ENCODE data around the gene TLNRD1. TPM values are rescaled to one million over a fixed set of nuclear protein-coding genes. Genes with fewer than 3 reads are reported as not detected.

Gene TLNRD1
- total and polyA plus RNA-seq, 2 donors, result 9.1 to 10.2 TPM

DNA sequence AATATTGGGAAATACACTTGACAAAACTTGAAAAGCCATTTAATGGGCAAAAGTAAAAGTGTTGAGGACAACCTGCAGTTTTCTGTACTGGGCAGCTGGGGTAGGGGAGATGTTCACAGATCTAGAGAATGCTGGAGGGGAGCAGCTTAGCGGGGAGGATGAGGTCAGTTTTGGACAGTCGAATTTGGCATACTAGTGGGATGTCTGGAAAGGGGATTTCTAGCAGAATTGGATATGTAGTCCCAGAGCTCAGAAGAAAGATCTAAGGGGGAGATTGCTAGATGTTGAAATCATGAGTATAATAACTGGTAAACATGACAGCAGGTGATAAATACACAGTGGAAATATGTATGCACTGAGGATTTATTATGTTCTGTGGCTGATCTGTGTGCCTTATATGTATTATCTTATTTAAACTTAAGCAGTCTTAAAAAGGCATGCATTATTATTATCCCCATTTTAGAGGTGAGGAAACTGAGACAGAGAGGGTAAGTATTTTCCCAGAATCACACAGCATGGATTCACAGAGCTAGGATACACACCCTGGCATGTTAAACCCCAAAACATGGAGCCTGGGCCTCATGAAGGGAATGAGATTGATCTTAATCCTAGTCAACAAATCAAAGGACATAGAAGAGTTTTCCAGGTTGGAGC, 42.7 kb downstream of the TLNRD1 start:
- no peaks in the 10 kb centered on the region for H3K9me3 ChIP-seq (ENCODE audit: control insufficient read depth in 2 of 2, insufficient read depth in 1 of 2, low read length in 1 of 2)
- WGBS, result 94% methylated on average over 2 of the region's 2 CpGs
- DNase-seq (ENCODE audit: low read depth in 6 of 9, low spot score in 9 of 9), result no peak
- H3K27ac ChIP-seq (ENCODE audit: low read depth in 1 of 2, low read length in 1 of 2), result no peak overlapping the region
- no peaks in the 10 kb centered on the region for H3K4me1 ChIP-seq (ENCODE audit: control insufficient read depth in 2 of 2, insufficient read depth in 2 of 2, low read length in 2 of 2)
- no peaks in the 10 kb centered on the region for H3K27me3 ChIP-seq (ENCODE audit: control insufficient read depth in 2 of 2, insufficient read depth in 1 of 2, low read length in 1 of 2)
- H3K4me3 ChIP-seq (ENCODE audit: low read length in 2 of 2), result no peak overlapping the region
- H3K36me3 ChIP-seq (ENCODE audit: control insufficient read depth in 2 of 2, insufficient read depth in 2 of 2, low read length in 1 of 2), result no peaks in the 10 kb centered on the region

- Histone ChIP-seq H3K9me3 (ENCODE audit: control insufficient read depth in 2 of 2, insufficient read depth in 1 of 2, low read length in 1 of 2) (no peaks in the 10 kb centered on the region), H3K36me3 (ENCODE audit: control insufficient read depth in 2 of 2, insufficient read depth in 2 of 2, low read length in 1 of 2) (no peaks in the 10 kb centered on the region), H3K4me3 (ENCODE audit: low read length in 2 of 2) (no peak overlapping the region), H3K27ac (ENCODE audit: low read depth in 1 of 2, low read length in 1 of 2) (no peak overlapping the region), H3K4me1 (ENCODE audit: control insufficient read depth in 2 of 2, insufficient read depth in 2 of 2, low read length in 2 of 2) (no peaks in the 10 kb centered on the region), H3K27me3 (ENCODE audit: control insufficient read depth in 2 of 2, insufficient read depth in 1 of 2, low read length in 1 of 2) (no peaks in the 10 kb centered on the region)
- no peak for DNase-seq (ENCODE audit: low read depth in 6 of 9, low spot score in 9 of 9)
- WGBS, result 90% methylated on average over 6 of the region's 6 CpGs
Observed at GRCh38 chr15:81043935-81044575, 43.3 kb downstream of the TLNRD1 start.

- WGBS, result 98% methylated on average over 2 of the region's 2 CpGs
- no peaks in the 10 kb centered on the region for H3K27me3 ChIP-seq (ENCODE audit: control insufficient read depth in 2 of 2, insufficient read depth in 1 of 2, low read length in 1 of 2)
- H3K27ac ChIP-seq (ENCODE audit: low read depth in 1 of 2, low read length in 1 of 2), result no peak overlapping the region
- no peak overlapping the region for H3K4me3 ChIP-seq (ENCODE audit: low read length in 2 of 2)
- H3K9me3 ChIP-seq (ENCODE audit: control insufficient read depth in 2 of 2, insufficient read depth in 1 of 2, low read length in 1 of 2), result no peaks in the 10 kb centered on the region
- DNase-seq (ENCODE audit: low read depth in 6 of 9, low spot score in 9 of 9), result no peak
- no peaks in the 10 kb centered on the region for H3K36me3 ChIP-seq (ENCODE audit: control insufficient read depth in 2 of 2, insufficient read depth in 2 of 2, low read length in 1 of 2)
- no peaks in the 10 kb centered on the region for H3K4me1 ChIP-seq (ENCODE audit: control insufficient read depth in 2 of 2, insufficient read depth in 2 of 2, low read length in 2 of 2)
Observed at GRCh38 chr15:81046290-81046689, 45.6 kb downstream of the TLNRD1 start.

DNA sequence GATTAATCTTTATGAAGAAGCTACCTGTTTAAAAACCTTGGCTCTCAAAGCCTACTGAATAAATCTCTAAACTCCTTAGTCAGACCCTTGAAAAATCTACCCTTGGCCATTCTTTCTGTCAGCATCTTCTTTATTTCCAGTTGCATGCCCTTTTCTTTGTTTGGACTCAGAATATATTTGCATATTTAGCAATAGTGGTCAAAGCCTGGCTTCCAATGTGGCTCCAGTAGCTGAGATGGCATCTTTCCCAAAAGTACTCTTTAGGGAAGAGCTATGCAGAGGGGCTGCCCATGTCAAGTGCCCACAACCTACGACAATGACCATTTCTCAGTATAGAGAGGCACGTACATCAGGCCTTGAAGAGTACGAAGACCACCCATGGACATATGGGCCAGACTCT, 47.2 kb downstream of the TLNRD1 start:
- Histone ChIP-seq H3K27ac (ENCODE audit: low read depth in 1 of 2, low read length in 1 of 2) (no peak overlapping the region), H3K27me3 (ENCODE audit: control insufficient read depth in 2 of 2, insufficient read depth in 1 of 2, low read length in 1 of 2) (no peaks in the 10 kb centered on the region), H3K4me1 (ENCODE audit: control insufficient read depth in 2 of 2, insufficient read depth in 2 of 2, low read length in 2 of 2) (no peaks in the 10 kb centered on the region), H3K9me3 (ENCODE audit: control insufficient read depth in 2 of 2, insufficient read depth in 1 of 2, low read length in 1 of 2) (no peaks in the 10 kb centered on the region), H3K4me3 (ENCODE audit: low read length in 2 of 2) (no peak overlapping the region), H3K36me3 (ENCODE audit: control insufficient read depth in 2 of 2, insufficient read depth in 2 of 2, low read length in 1 of 2) (no peaks in the 10 kb centered on the region)
- no peak for DNase-seq (ENCODE audit: low read depth in 6 of 9, low spot score in 9 of 9)
- 100% methylated on average over 3 of the region's 3 CpGs for WGBS

DNA sequence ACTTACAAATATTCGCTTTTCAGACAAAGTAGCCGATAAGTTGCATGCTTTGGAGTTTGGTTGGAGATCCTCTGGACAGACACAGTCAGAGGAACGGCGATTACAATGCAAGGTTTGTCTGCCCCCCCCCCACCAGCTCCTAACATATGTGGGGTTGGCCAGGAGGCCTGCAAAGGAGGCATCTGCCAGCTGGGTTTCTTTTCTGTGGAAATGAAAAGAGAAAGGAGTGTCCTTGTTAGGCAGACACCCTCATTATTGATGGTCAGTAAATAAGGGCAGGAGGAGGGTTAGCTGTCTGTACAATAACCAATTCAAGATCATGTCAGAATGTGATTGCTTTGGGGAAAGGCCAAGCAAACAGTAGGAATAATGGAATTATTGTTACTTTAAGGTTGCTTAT, 49.1 kb downstream of the TLNRD1 start:
- Histone ChIP-seq H3K9me3 (ENCODE audit: control insufficient read depth in 2 of 2, insufficient read depth in 1 of 2, low read length in 1 of 2) (no peaks in the 10 kb centered on the region), H3K36me3 (ENCODE audit: control insufficient read depth in 2 of 2, insufficient read depth in 2 of 2, low read length in 1 of 2) (no peaks in the 10 kb centered on the region), H3K4me1 (ENCODE audit: control insufficient read depth in 2 of 2, insufficient read depth in 2 of 2, low read length in 2 of 2) (no peaks in the 10 kb centered on the region), H3K27ac (ENCODE audit: low read depth in 1 of 2, low read length in 1 of 2) (no peak overlapping the region), H3K27me3 (ENCODE audit: control insufficient read depth in 2 of 2, insufficient read depth in 1 of 2, low read length in 1 of 2) (no peaks in the 10 kb centered on the region), H3K4me3 (ENCODE audit: low read length in 2 of 2) (no peak overlapping the region)
- WGBS, result 98% methylated on average over 4 of the region's 4 CpGs
- no peak for DNase-seq (ENCODE audit: low read depth in 6 of 9, low spot score in 9 of 9)

DNA sequence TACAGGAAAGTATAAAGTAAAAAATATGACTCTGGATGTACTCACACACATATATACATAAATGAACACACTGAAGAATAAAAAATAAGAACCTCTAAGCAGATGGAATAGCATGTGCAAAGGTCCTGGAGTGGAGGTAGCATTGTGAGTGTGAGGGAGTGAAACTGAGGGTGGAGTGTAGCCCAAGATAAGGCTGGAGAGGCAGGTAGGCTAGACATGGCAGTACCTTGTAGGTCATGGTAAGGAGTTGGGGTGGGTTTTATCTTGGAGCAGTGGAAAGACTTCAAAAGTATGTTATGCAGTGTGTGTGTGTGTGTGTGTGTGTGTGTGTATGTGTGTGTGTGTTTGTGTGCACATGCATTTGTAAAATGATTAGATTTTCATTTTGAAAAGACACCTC, 49.5 kb downstream of the TLNRD1 start:
- Histone ChIP-seq H3K27me3 (ENCODE audit: control insufficient read depth in 2 of 2, insufficient read depth in 1 of 2, low read length in 1 of 2) (no peaks in the 10 kb centered on the region), H3K4me3 (ENCODE audit: low read length in 2 of 2) (no peak overlapping the region), H3K27ac (ENCODE audit: low read depth in 1 of 2, low read length in 1 of 2) (no peak overlapping the region), H3K4me1 (ENCODE audit: control insufficient read depth in 2 of 2, insufficient read depth in 2 of 2, low read length in 2 of 2) (no peaks in the 10 kb centered on the region), H3K36me3 (ENCODE audit: control insufficient read depth in 2 of 2, insufficient read depth in 2 of 2, low read length in 1 of 2) (no peaks in the 10 kb centered on the region), H3K9me3 (ENCODE audit: control insufficient read depth in 2 of 2, insufficient read depth in 1 of 2, low read length in 1 of 2) (no peaks in the 10 kb centered on the region)
- DNase-seq (ENCODE audit: low read depth in 6 of 9, low spot score in 9 of 9), result no peak

- no peaks in the 10 kb centered on the region for H3K27me3 ChIP-seq (ENCODE audit: control insufficient read depth in 2 of 2, insufficient read depth in 1 of 2, low read length in 1 of 2)
- 97% methylated on average over 4 of the region's 4 CpGs for WGBS
- H3K4me1 ChIP-seq (ENCODE audit: control insufficient read depth in 2 of 2, insufficient read depth in 2 of 2, low read length in 2 of 2), result no peaks in the 10 kb centered on the region
- H3K9me3 ChIP-seq (ENCODE audit: control insufficient read depth in 2 of 2, insufficient read depth in 1 of 2, low read length in 1 of 2), result no peaks in the 10 kb centered on the region
- H3K4me3 ChIP-seq (ENCODE audit: low read length in 2 of 2), result no peak overlapping the region
- H3K27ac ChIP-seq (ENCODE audit: low read depth in 1 of 2, low read length in 1 of 2), result no peak overlapping the region
- H3K36me3 ChIP-seq (ENCODE audit: control insufficient read depth in 2 of 2, insufficient read depth in 2 of 2, low read length in 1 of 2), result no peaks in the 10 kb centered on the region
- no peak for DNase-seq (ENCODE audit: low read depth in 6 of 9, low spot score in 9 of 9)
Observed at GRCh38 chr15:81050805-81051204, 50.1 kb downstream of the TLNRD1 start.

DNA sequence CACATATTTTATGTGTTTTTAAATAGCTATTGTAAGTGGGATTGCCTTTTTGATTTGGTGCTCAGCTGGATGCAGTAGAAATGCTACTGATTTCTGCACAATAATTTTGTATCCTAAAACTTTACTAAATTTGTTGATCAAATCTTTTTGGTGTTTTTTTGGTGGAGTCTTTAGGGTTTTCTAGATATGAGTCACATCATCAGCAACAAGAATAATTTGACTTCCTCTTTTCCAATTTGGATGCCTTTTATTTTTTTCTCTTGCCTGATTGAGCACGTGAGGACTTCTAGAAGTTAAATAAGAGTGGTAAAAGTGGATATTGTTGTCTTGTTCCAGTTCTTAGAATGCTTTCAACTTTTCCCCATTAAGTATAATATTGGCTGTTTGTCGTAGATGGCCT, 51.3 kb downstream of the TLNRD1 start:
- H3K27me3 ChIP-seq (ENCODE audit: control insufficient read depth in 2 of 2, insufficient read depth in 1 of 2, low read length in 1 of 2), result no peaks in the 10 kb centered on the region
- no peak overlapping the region for H3K27ac ChIP-seq (ENCODE audit: low read depth in 1 of 2, low read length in 1 of 2)
- H3K4me1 ChIP-seq (ENCODE audit: control insufficient read depth in 2 of 2, insufficient read depth in 2 of 2, low read length in 2 of 2), result no peaks in the 10 kb centered on the region
- no peaks in the 10 kb centered on the region for H3K36me3 ChIP-seq (ENCODE audit: control insufficient read depth in 2 of 2, insufficient read depth in 2 of 2, low read length in 1 of 2)
- no peaks in the 10 kb centered on the region for H3K9me3 ChIP-seq (ENCODE audit: control insufficient read depth in 2 of 2, insufficient read depth in 1 of 2, low read length in 1 of 2)
- H3K4me3 ChIP-seq (ENCODE audit: low read length in 2 of 2), result no peak overlapping the region
- 51% methylated on average over 2 of the region's 2 CpGs for WGBS
- DNase-seq (ENCODE audit: low read depth in 6 of 9, low spot score in 9 of 9), result no peak

DNA sequence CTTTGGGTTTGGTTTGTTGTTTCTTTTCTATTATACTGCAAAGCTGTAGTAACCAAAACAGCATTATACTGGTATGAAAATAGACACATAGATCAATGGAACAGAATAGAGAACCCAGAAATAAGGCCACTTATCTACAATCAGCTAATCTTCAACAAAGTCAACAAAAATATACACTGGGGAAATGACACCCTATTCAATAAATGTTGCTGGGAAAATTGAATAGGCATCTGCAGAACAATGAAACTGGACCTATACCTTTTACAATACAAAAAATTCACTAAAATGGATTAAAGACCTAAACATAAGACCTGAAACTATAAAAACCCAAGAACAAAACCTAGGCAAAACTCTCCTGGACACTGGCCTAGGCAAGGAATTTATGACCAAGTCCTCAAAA, 52.9 kb downstream of the TLNRD1 start:
- no peak for DNase-seq (ENCODE audit: low read depth in 6 of 9, low spot score in 9 of 9)
- Histone ChIP-seq H3K9me3 (ENCODE audit: control insufficient read depth in 2 of 2, insufficient read depth in 1 of 2, low read length in 1 of 2) (no peaks in the 10 kb centered on the region), H3K4me1 (ENCODE audit: control insufficient read depth in 2 of 2, insufficient read depth in 2 of 2, low read length in 2 of 2) (no peaks in the 10 kb centered on the region)

More for the DNA sequence above, 52.9 kb downstream of the TLNRD1 start:
- H3K27ac ChIP-seq (ENCODE audit: low read depth in 1 of 2, low read length in 1 of 2), result no peak overlapping the region
- H3K4me3 ChIP-seq (ENCODE audit: low read length in 2 of 2), result no peak overlapping the region
- H3K36me3 ChIP-seq (ENCODE audit: control insufficient read depth in 2 of 2, insufficient read depth in 2 of 2, low read length in 1 of 2), result no peaks in the 10 kb centered on the region
- no peaks in the 10 kb centered on the region for H3K27me3 ChIP-seq (ENCODE audit: control insufficient read depth in 2 of 2, insufficient read depth in 1 of 2, low read length in 1 of 2)

All from thymus (tissue), 11 donors.